ENCODE data around the gene CELA2B. TPM values are rescaled to one million over a fixed set of nuclear protein-coding genes. Genes with fewer than 3 reads are reported as not detected.

Gene CELA2B
- total RNA-seq, 1 donor from 2014 or later: not detected

DNA sequence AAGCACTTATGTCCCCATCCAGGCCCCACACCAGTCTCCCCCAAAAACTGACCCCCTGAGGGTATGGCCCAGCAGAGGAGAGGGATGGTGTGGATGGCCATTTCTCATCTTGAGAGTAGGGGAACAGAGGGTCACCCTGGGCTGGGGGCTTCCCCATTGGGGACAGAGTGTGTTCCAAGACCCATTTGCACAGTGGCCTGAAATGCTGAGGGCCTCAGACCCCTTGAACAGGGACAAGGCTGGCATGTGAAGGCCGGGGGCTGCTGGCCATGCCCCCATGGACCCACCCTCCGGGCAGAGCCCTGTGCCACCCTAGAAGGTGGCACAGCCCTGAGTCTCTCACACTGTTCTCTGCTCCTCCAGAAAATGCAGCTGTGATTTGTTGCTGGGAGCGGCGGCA lies 29.7 kb upstream of the CELA2B start:
- Histone ChIP-seq H3K4me3 (no peak overlapping the region), H3K27ac (replicated peaks) (no peak overlapping the region), H3K36me3 (no peaks in the 10 kb centered on the region), H3K9me3 (replicated peaks) (peaks cover 4% of the 10 kb centered on the region), H3K27me3 (ENCODE audit: low read depth) (peaks cover 31% of the 10 kb centered on the region), H3K4me1 (no peaks in the 10 kb centered on the region)
- TF ChIP-seq CTCF (IDR thresholded peaks at IDR 0.05; ENCODE audit: borderline replicate concordance): no peak
- no peak for DNase-seq
- intact Hi-C loops (cut with micrococcal nuclease): no loop called here

DNA sequence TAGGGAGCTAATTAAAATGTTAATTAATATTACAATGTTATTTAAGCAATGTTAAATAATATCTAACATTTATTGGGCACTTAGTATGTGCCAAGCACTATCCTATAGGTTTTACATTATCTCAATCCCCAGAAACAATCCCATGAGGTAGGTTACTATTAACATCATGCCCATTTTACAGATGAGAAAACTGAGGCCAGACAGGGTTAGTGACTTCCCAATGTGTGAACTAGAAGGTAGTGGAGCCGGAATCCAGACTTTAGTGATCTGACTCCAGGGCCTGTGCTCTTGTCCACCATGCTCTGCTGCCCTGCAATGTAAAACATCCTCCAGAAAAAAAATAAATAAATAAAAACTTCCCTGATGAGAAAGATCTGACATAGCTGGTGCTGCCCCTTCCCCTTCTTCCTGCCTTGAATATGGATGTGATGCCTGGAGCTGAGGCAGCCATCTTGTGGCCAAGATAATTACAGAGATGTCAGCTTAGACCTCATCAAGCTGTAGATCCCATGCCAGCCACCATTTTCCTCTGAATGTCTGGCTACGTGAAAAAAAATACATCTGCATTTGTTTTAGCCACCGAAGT lies 26.9 kb upstream of the CELA2B start:
- peaks cover 4% of the 10 kb centered on the region for H3K9me3 ChIP-seq (replicated peaks)
- TF ChIP-seq CTCF (IDR thresholded peaks at IDR 0.05; ENCODE audit: borderline replicate concordance): no peak
- H3K27ac ChIP-seq (replicated peaks): no peak overlapping the region
- H3K4me1 ChIP-seq: no peaks in the 10 kb centered on the region
- no peak overlapping the region for H3K4me3 ChIP-seq
- intact Hi-C loops (cut with micrococcal nuclease): no loop called here
- DNase-seq: no peak
- peaks cover 31% of the 10 kb centered on the region for H3K27me3 ChIP-seq (ENCODE audit: low read depth)
- H3K36me3 ChIP-seq: no peaks in the 10 kb centered on the region

DNA sequence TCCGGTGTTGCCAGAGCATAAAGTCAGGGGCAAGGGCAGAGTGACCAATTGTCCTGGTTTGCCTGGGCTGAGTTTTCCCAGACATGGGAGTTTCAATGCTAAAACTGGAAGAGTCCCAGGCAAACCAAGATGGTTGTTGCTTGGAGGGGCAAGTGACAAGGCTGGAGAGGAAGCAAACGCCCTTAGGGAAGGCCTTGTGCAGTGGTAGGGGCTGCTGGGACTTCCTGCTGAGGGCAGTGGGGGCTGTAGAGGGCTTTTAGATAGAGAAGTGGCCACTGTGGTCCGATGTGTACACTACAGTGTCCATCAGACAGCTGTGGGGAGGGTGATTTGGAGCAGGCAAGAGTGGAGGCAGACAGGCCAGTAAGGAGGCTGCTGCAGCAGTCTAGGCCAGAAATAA lies 26.3 kb upstream of the CELA2B start:
- H3K36me3 ChIP-seq: no peaks in the 10 kb centered on the region
- no peak overlapping the region for H3K27ac ChIP-seq (replicated peaks)
- intact Hi-C loops (cut with micrococcal nuclease): no loop called here
- no peak overlapping the region for H3K4me3 ChIP-seq
- no peaks in the 10 kb centered on the region for H3K4me1 ChIP-seq
- DNase-seq: no peak
- H3K27me3 ChIP-seq (ENCODE audit: low read depth): peaks cover 31% of the 10 kb centered on the region
- H3K9me3 ChIP-seq (replicated peaks): peaks cover 4% of the 10 kb centered on the region
- no peak for TF ChIP-seq CTCF (IDR thresholded peaks at IDR 0.05; ENCODE audit: borderline replicate concordance)

DNA sequence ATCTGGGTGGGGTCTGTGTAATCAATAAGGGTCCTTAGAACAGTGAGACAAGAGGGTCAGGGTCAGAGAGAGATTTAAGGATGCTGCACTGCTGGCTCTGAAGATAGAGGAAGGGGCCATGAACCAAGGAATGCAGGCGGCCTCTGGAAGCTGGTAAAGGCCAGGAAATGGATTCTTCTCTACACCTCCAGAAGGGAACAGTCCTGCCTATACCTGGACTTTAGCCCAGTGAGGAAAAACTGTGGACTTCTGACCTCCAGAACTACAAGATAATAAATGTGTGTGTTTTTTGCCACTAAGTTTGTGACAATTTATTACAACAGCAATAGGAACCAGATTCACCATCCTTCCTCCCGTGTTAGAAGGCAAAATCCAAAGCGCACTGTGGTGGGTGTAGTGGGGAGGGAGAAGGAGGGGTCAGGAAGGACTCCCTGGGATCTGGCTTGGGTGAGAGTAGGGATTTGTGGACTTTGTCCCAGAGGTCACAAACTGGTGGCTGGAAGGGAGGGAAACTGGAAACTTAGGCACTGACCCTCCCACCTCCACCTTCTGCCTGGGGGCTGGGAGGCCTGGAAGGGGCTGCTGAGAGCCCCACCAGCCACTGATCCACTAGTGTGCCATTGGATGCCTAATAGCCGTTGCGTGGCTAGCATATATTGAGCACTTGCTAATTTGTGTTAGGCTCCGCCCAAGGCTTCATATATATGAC lies 24.7 kb upstream of the CELA2B start:
- no peak for TF ChIP-seq CTCF (IDR thresholded peaks at IDR 0.05; ENCODE audit: borderline replicate concordance)
- intact Hi-C loops (cut with micrococcal nuclease): no loop called here
- Histone ChIP-seq H3K36me3 (no peaks in the 10 kb centered on the region), H3K4me3 (no peak overlapping the region), H3K27me3 (ENCODE audit: low read depth) (peaks cover 19% of the 10 kb centered on the region), H3K9me3 (replicated peaks) (peaks cover 4% of the 10 kb centered on the region), H3K4me1 (no peaks in the 10 kb centered on the region), H3K27ac (replicated peaks) (no peak overlapping the region)
- DNase-seq: no peak

DNA sequence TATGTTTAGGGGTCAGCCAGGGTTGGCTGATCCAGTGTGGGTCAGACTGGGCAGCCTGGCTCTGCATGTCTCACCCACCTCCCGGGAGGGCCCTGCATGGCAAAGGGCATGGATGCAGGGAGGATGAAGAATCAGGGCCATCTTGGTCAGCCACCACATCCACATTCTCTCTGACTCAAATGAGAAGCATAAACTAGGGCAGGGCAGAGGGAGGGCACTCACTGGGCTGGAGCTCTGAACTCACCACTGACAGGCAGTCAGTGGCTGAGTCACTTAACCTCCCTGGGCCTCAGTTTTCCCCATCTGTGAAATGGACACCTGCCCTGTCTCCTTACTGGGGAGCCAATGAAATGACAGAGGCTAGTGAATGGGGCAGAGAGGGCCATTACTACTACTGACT lies 23.7 kb upstream of the CELA2B start:
- Histone ChIP-seq H3K27me3 (ENCODE audit: low read depth) (peaks cover 9% of the 10 kb centered on the region), H3K4me3 (no peak overlapping the region), H3K4me1 (no peaks in the 10 kb centered on the region), H3K9me3 (replicated peaks) (peaks cover 4% of the 10 kb centered on the region), H3K36me3 (no peaks in the 10 kb centered on the region), H3K27ac (replicated peaks) (no peak overlapping the region)
- TF ChIP-seq CTCF (IDR thresholded peaks at IDR 0.05; ENCODE audit: borderline replicate concordance): no peak
- DNase-seq: no peak
- intact Hi-C loops (cut with micrococcal nuclease): no loop called here
